Embryonic facial prominence (tissue), 1 donor: Measurements from ENCODE around the gene REP15.
A peak's percentile ranks its signal among the peaks of the same experiment; 100 is the strongest.
"Not testable (repeated sequence)": the region's sequence is repeated elsewhere in the genome, so short reads cannot be mapped to it uniquely, and the experiment has no call there.

Experiments
- DNase-seq: peaks from one replicate; pipeline ENCODE4 v3.0.0-alpha.2; 2016; ENCODE audit errors: extremely low spot score

Gene REP15

GRCh38 chr12:27696864-27697564 is 767 bp downstream of the REP15 start:
- DNase-seq = no peak

GRCh38 chr12:27703720-27704452 is 7.6 kb downstream of the REP15 start:
- no peak for DNase-seq

GRCh38 chr12:27705263-27705662 is 9.0 kb downstream of the REP15 start:
- no peak for DNase-seq

GRCh38 chr12:27707216-27707615 is 11.0 kb downstream of the REP15 start:
- no peak for DNase-seq

GRCh38 chr12:27709212-27709931 is 13.1 kb downstream of the REP15 start:
- no peak for DNase-seq

GRCh38 chr12:27709932-27710591 is 13.8 kb downstream of the REP15 start:
- peak; percentile 25 for DNase-seq

- peak; percentile 87 for DNase-seq
Measured at GRCh38 chr12:27710592-27711316, 14.5 kb downstream of the REP15 start, which contains the start of gene MRPS35. Gene MRPS35 (plus strand): TSS chr12:27710832. CDS start chr12:27710844, 12 bp downstream.

- DNase-seq = no peak
Measured at GRCh38 chr12:27711317-27711682, 15.1 kb downstream of the REP15 start.

- no peak for DNase-seq
Measured at GRCh38 chr12:27711967-27712366, 15.7 kb downstream of the REP15 start.

- no peak for DNase-seq
Measured at GRCh38 chr12:27723212-27723611, 27.0 kb downstream of the REP15 start.

- DNase-seq = no peak
Measured at GRCh38 chr12:27730097-27730588, 33.9 kb downstream of the REP15 start.

GRCh38 chr12:27732281-27732680 is 36.0 kb downstream of the REP15 start:
- DNase-seq = no peak

- DNase-seq = peak; percentile 21
Measured at GRCh38 chr12:27733052-27733656, 36.9 kb downstream of the REP15 start.

GRCh38 chr12:27733791-27734190 is 37.5 kb downstream of the REP15 start:
- DNase-seq = no peak

GRCh38 chr12:27734321-27734720 is 38.1 kb downstream of the REP15 start:
- DNase-seq = not testable (repeated sequence)

GRCh38 chr12:27743601-27744000 is 47.4 kb downstream of the REP15 start:
- no peak for DNase-seq

GRCh38 chr12:27745734-27746133 is 49.5 kb downstream of the REP15 start:
- not testable (repeated sequence) for DNase-seq
